HEK293 (cell line): ENCODE measurements around the gene ZNF79.

ENCODE experiments used
- CTCF ChIA-PET: fragments of 350-600 bp; formaldehyde crosslinking; extraction: SDS; loops from one replicate; lab custom pipeline; 2021; ENCODE audit warnings: antibody characterized with exemption; lab: Yijun Ruan, JAX
- POLR2A ChIA-PET: fragments of 300-600 bp; formaldehyde crosslinking; extraction: SDS; loops from one replicate; lab custom pipeline; 2020; ENCODE audit warnings: antibody characterized with exemption, inconsistent platforms; lab: Yijun Ruan, JAX
- H3K27ac ChIP-seq: fragments of 200-500 bp; sonication (Bioruptor generic); 2 replicates; pipeline ENCODE4 v1.5.1; 2014; ENCODE audit warnings: low read depth, low read length, control low read depth, inconsistent platforms; ENCODE audit errors: extremely low read depth
- H3K36me3 ChIP-seq, 2 experiments: fragments of 200-500 bp in 1 of 2; sonication (Bioruptor generic) in 1 of 2; 1 replicate in 1 of 2; 2 replicates in 1 of 2; pipeline ENCODE4 v1.5.1; 2014 to 2017; ENCODE audit warnings: inconsistent platforms in 2 of 2, low read length in 2 of 2; ENCODE audit not compliant: control insufficient read depth in 2 of 2, insufficient read depth in 1 of 2
- H3K4me1 ChIP-seq: fragments of 200-500 bp; sonication (Bioruptor generic); 2 replicates; pipeline ENCODE4 v1.5.1; 2014; ENCODE audit warnings: mild to moderate bottlenecking, low read length, inconsistent platforms; ENCODE audit not compliant: control insufficient read depth, insufficient read depth
- H3K4me3 ChIP-seq: 2 replicates; pipeline ENCODE4 v1.5.1; 2011; ENCODE audit warnings: low read depth, mild to moderate bottlenecking, control low read depth, low read length, moderate library complexity
- H3K9me3 ChIP-seq: fragments of 200-500 bp; sonication (Bioruptor generic); 2 replicates; pipeline ENCODE4 v1.5.1; 2014; ENCODE audit warnings: low read depth, low read length, inconsistent platforms; ENCODE audit not compliant: control insufficient read depth, insufficient read depth
- GLI2 ChIP-seq: fragments of 450-650 bp; formaldehyde crosslinking; IDR thresholded peaks from 2 replicates; pipeline ENCODE4; 2017; ENCODE audit warnings: missing biosample characterization, missing genetic modification characterization, low read depth, borderline replicate concordance
- KLF9 ChIP-seq: fragments of 450-650 bp; formaldehyde crosslinking; IDR thresholded peaks from 2 replicates; pipeline ENCODE4 v1.5.1; 2016; ENCODE audit warnings: missing biosample characterization, missing genetic modification characterization, low read depth
- SALL2 ChIP-seq: fragments of 450-650 bp; formaldehyde crosslinking; IDR thresholded peaks from 2 replicates; pipeline ENCODE4 v1.5.0; 2017; ENCODE audit warnings: missing biosample characterization, mild to moderate bottlenecking, missing genetic modification characterization, borderline replicate concordance
- TCF7L2 ChIP-seq: IDR thresholded peaks from 2 replicates; pipeline ENCODE4 v1.6.1; 2011; ENCODE audit warnings: low read depth, mild to moderate bottlenecking, inconsistent platforms, low read length, moderate library complexity, borderline replicate concordance
- ZBTB1 ChIP-seq: fragments of 450-650 bp; formaldehyde crosslinking; IDR thresholded peaks from 2 replicates; pipeline ENCODE4 v1.5.1; 2016; ENCODE audit warnings: missing biosample characterization, missing genetic modification characterization
- ZBTB21 ChIP-seq: fragments of 450-650 bp; formaldehyde crosslinking; IDR thresholded peaks from 2 replicates; pipeline ENCODE4 v1.5.1; 2017; ENCODE audit warnings: missing biosample characterization, missing genetic modification characterization
- ZNF146 ChIP-seq: fragments of 450-650 bp; formaldehyde crosslinking; IDR thresholded peaks from 2 replicates; pipeline ENCODE4 v1.5.1; 2016; ENCODE audit warnings: missing biosample characterization, missing genetic modification characterization
- ZNF211 ChIP-seq: fragments of 450-650 bp; formaldehyde crosslinking; IDR thresholded peaks from 2 replicates; pipeline ENCODE4 v1.5.1; 2016; ENCODE audit warnings: low read depth, missing biosample characterization, missing genetic modification characterization
- ZNF24 ChIP-seq: fragments of 450-650 bp; formaldehyde crosslinking; IDR thresholded peaks from 2 replicates; pipeline ENCODE4 v1.5.1; 2016; ENCODE audit warnings: missing biosample characterization, missing genetic modification characterization
- ZNF529 ChIP-seq: fragments of 450-650 bp; formaldehyde crosslinking; IDR thresholded peaks from 2 replicates; pipeline ENCODE4 v1.5.1; 2017; ENCODE audit warnings: missing genetic modification characterization, missing biosample characterization; ENCODE audit not compliant: insufficient replicate concordance
- ZNF600 ChIP-seq: fragments of 450-650 bp; formaldehyde crosslinking; IDR thresholded peaks from 2 replicates; pipeline ENCODE4 v1.5.1; 2016; ENCODE audit warnings: missing biosample characterization, missing genetic modification characterization
- ZNF76 ChIP-seq: fragments of 450-650 bp; formaldehyde crosslinking; IDR thresholded peaks from 2 replicates; pipeline ENCODE4; 2016; ENCODE audit warnings: low read depth, missing biosample characterization, missing genetic modification characterization, borderline replicate concordance
- ZNF776 ChIP-seq: fragments of 450-650 bp; formaldehyde crosslinking; IDR thresholded peaks from 2 replicates; pipeline ENCODE4 v1.5.0; 2017; ENCODE audit warnings: missing biosample characterization, missing genetic modification characterization, borderline replicate concordance
- ZNF785 ChIP-seq: fragments of 450-650 bp; formaldehyde crosslinking; IDR thresholded peaks from 2 replicates; pipeline ENCODE4 v1.5.1; 2016; ENCODE audit warnings: missing biosample characterization, missing genetic modification characterization
- TF ChIP-seq, protein P1 (sequence below): fragments of 450-650 bp; formaldehyde crosslinking; IDR thresholded peaks from 2 replicates; pipeline ENCODE4 v1.5.1; 2016; ENCODE audit warnings: missing biosample characterization, missing genetic modification characterization
- TF ChIP-seq, protein P2 (sequence below): fragments of 450-650 bp; formaldehyde crosslinking; IDR thresholded peaks from 2 replicates; pipeline ENCODE4 v1.5.1; 2016; ENCODE audit warnings: missing biosample characterization, missing genetic modification characterization
- TF ChIP-seq, protein P3 (sequence below): fragments of 450-650 bp; formaldehyde crosslinking; IDR thresholded peaks from 2 replicates; pipeline ENCODE4 v1.5.1; 2017; ENCODE audit warnings: missing biosample characterization, missing genetic modification characterization
- TF ChIP-seq, protein P4 (sequence below): fragments of 450-650 bp; formaldehyde crosslinking; IDR thresholded peaks from 2 replicates; pipeline ENCODE4 v1.5.1; 2016; ENCODE audit warnings: missing biosample characterization, missing genetic modification characterization
- TF ChIP-seq, protein P5 (sequence below): fragments of 450-650 bp; IDR thresholded peaks from 2 replicates; pipeline ENCODE4 v1.5.1; 2018; ENCODE audit warnings: missing biosample characterization, mild to moderate bottlenecking, missing genetic modification characterization

Gene ZNF79

DNA sequence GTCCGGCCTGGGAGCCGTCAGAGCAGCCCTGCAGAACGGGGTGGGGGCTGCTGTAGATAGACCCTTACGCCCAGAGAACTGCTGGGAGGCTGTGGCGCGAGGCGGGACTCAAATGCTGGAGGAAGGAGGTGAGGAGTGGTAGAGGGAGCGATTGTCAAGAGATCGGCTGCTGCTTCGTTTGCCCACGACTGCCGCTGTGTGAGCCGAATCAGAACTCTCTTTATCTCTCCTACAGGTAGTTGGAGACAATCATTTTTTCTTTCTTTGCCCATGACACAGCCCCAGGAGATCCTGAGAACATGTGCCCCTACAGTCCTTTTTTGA lies 456 bp downstream of the ZNF79 start (continued):
- TF ChIP-seq, protein P1, sequence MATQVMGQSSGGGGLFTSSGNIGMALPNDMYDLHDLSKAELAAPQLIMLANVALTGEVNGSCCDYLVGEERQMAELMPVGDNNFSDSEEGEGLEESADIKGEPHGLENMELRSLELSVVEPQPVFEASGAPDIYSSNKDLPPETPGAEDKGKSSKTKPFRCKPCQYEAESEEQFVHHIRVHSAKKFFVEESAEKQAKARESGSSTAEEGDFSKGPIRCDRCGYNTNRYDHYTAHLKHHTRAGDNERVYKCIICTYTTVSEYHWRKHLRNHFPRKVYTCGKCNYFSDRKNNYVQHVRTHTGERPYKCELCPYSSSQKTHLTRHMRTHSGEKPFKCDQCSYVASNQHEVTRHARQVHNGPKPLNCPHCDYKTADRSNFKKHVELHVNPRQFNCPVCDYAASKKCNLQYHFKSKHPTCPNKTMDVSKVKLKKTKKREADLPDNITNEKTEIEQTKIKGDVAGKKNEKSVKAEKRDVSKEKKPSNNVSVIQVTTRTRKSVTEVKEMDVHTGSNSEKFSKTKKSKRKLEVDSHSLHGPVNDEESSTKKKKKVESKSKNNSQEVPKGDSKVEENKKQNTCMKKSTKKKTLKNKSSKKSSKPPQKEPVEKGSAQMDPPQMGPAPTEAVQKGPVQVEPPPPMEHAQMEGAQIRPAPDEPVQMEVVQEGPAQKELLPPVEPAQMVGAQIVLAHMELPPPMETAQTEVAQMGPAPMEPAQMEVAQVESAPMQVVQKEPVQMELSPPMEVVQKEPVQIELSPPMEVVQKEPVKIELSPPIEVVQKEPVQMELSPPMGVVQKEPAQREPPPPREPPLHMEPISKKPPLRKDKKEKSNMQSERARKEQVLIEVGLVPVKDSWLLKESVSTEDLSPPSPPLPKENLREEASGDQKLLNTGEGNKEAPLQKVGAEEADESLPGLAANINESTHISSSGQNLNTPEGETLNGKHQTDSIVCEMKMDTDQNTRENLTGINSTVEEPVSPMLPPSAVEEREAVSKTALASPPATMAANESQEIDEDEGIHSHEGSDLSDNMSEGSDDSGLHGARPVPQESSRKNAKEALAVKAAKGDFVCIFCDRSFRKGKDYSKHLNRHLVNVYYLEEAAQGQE (tag by site-specific recombination): peak; percentile 34; the same call in 1 of the 2 replicates
- 0 out of 2 replicates have a peak, but pooled peaks have one; percentile 2 for TF ChIP-seq ZNF600 (tag by site-specific recombination)
- TF ChIP-seq, protein P2, sequence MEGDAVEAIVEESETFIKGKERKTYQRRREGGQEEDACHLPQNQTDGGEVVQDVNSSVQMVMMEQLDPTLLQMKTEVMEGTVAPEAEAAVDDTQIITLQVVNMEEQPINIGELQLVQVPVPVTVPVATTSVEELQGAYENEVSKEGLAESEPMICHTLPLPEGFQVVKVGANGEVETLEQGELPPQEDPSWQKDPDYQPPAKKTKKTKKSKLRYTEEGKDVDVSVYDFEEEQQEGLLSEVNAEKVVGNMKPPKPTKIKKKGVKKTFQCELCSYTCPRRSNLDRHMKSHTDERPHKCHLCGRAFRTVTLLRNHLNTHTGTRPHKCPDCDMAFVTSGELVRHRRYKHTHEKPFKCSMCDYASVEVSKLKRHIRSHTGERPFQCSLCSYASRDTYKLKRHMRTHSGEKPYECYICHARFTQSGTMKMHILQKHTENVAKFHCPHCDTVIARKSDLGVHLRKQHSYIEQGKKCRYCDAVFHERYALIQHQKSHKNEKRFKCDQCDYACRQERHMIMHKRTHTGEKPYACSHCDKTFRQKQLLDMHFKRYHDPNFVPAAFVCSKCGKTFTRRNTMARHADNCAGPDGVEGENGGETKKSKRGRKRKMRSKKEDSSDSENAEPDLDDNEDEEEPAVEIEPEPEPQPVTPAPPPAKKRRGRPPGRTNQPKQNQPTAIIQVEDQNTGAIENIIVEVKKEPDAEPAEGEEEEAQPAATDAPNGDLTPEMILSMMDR (tag by site-specific recombination): 0 out of 2 replicates have a peak, but pooled peaks have one; percentile 10

DNA sequence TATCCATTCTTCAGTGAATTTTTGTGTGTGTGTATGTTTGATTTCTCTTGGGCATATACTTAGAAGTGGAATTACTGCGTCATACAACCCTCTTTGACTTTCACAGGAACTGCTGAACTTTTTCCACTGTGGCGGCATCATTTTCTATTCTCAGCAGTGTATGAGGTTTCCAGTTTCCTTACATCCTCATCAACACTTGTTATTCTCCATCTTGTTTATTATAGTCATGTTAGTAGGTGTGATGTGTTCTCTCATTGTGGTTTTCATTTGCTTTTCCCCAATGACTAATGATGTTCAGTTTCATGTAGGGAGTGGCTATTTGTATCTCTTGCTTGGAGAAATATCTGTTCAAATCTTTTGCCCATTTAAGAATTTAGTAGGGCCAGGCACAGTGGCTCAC lies 2.6 kb downstream of the ZNF79 start:
- Histone ChIP-seq H3K36me3 (peaks cover 23 to 49% of the 10 kb centered on the region in 2 experiments; a peak in 2 of 3 replicates), H3K4me3 (no peak overlapping the region), H3K4me1 (0 out of 2 replicates have a peak, but pooled peaks cover 5% of the 10 kb centered on the region), H3K27ac (no peak overlapping the region), H3K9me3 (no peaks in the 10 kb centered on the region)
- CTCF ChIA-PET: interaction anchor here (0.6 kb wide), 1 partner anchor 467 kb away, joined by 3 read pairs; no protein-coding TSS in a partner anchor
- POLR2A ChIA-PET: no interaction called here
- TF ChIP-seq ZBTB1 (tag by site-specific recombination) (no peak), GLI2 (tag by site-specific recombination) (no peak), ZNF785 (no peak), SALL2 (tag by site-specific recombination) (no peak), ZNF529 (tag by site-specific recombination) (no peak), ZNF76 (tag by site-specific recombination) (no peak), TCF7L2 (no peak), ZNF146 (tag by site-specific recombination) (no peak), ZNF24 (tag by site-specific recombination) (no peak), KLF9 (tag by site-specific recombination) (no peak)
- TF ChIP-seq, protein P3, sequence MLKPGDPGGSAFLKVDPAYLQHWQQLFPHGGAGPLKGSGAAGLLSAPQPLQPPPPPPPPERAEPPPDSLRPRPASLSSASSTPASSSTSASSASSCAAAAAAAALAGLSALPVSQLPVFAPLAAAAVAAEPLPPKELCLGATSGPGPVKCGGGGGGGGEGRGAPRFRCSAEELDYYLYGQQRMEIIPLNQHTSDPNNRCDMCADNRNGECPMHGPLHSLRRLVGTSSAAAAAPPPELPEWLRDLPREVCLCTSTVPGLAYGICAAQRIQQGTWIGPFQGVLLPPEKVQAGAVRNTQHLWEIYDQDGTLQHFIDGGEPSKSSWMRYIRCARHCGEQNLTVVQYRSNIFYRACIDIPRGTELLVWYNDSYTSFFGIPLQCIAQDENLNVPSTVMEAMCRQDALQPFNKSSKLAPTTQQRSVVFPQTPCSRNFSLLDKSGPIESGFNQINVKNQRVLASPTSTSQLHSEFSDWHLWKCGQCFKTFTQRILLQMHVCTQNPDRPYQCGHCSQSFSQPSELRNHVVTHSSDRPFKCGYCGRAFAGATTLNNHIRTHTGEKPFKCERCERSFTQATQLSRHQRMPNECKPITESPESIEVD (tag by site-specific recombination): no peak

DNA sequence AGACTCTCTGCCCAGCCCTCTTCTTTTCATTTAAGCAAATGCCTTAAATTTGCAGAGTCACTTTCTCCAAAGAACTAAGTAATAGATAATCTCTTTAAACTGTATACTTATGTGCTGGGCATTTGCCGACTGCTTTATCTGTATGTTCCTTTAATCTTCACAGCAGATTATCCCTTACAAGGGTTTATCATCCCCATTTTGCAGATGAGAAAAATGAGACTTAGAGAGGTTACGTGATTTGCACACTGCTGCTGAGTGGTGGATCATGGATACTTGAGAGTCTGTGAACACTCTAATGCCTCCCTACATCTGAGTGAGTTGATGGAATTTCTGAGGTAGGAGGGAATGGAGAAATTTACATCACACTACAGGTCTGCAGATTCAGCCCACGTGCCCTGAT lies 4.2 kb downstream of the ZNF79 start:
- Histone ChIP-seq H3K4me3 (no peak overlapping the region), H3K4me1 (no peaks in the 10 kb centered on the region), H3K36me3 (peaks cover 30 to 59% of the 10 kb centered on the region in 2 experiments; a peak in 2 of 3 replicates), H3K9me3 (no peaks in the 10 kb centered on the region), H3K27ac (no peak overlapping the region)
- ChIA-PET CTCF (no interaction called here), POLR2A (no interaction called here)
- TF ChIP-seq ZBTB21 (no peak), ZNF776 (no peak), ZNF211 (tag by site-specific recombination) (no peak)
- TF ChIP-seq, protein P4, sequence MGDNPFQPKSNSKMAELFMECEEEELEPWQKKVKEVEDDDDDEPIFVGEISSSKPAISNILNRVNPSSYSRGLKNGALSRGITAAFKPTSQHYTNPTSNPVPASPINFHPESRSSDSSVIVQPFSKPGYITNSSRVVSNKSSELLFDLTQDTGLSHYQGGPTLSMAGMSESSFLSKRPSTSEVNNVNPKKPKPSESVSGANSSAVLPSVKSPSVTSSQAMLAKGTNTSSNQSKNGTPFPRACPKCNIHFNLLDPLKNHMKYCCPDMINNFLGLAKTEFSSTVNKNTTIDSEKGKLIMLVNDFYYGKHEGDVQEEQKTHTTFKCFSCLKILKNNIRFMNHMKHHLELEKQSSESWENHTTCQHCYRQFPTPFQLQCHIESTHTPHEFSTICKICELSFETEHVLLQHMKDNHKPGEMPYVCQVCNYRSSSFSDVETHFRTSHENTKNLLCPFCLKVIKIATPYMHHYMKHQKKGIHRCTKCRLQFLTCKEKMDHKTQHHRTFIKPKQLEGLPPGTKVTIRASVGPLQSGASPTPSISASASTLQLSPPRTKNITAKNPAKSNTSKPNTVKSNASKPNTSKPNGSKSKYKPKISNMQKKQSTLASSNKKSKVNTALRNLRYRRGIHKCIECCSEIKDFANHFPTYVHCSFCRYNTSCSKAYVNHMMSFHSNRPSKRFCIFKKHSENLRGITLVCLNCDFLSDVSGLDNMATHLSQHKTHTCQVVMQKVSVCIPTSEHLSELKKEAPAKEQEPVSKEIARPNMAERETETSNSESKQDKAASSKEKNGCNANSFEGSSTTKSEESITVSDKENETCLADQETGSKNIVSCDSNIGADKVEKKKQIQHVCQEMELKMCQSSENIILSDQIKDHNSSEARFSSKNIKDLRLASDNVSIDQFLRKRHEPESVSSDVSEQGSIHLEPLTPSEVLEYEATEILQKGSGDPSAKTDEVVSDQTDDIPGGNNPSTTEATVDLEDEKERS (tag by site-specific recombination): no peak
- TF ChIP-seq, protein P5, sequence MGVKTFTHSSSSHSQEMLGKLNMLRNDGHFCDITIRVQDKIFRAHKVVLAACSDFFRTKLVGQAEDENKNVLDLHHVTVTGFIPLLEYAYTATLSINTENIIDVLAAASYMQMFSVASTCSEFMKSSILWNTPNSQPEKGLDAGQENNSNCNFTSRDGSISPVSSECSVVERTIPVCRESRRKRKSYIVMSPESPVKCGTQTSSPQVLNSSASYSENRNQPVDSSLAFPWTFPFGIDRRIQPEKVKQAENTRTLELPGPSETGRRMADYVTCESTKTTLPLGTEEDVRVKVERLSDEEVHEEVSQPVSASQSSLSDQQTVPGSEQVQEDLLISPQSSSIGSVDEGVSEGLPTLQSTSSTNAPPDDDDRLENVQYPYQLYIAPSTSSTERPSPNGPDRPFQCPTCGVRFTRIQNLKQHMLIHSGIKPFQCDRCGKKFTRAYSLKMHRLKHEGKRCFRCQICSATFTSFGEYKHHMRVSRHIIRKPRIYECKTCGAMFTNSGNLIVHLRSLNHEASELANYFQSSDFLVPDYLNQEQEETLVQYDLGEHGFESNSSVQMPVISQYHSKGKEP (tag by site-specific recombination): no peak
- TF ChIP-seq, protein P3 (tag by site-specific recombination): no peak
